ENCODE measurements around the gene SFMBT1.
"Not testable (repeated sequence)": the region's sequence is repeated elsewhere in the genome, so short reads cannot be mapped to it uniquely, and the experiment has no call there.

SFMBT1 gene

GRCh38 chr3:53056442-53056841, 10.6 kb upstream of the SFMBT1 start:
- Mint-ChIP-seq H3K4me3 (no peak overlapping the region), H3K36me3 (no peaks in the 10 kb centered on the region), H3K27ac (no peak overlapping the region), H3K4me1 (no peaks in the 10 kb centered on the region), H3K27me3 (no peaks in the 10 kb centered on the region), H3K9me3 (no peaks in the 10 kb centered on the region)
- no peak for ATAC-seq

- not testable (repeated sequence) for H3K4me3 Mint-ChIP-seq, H3K9me3 Mint-ChIP-seq, ATAC-seq, H3K36me3 Mint-ChIP-seq, H3K27ac Mint-ChIP-seq, H3K27me3 Mint-ChIP-seq, H3K4me1 Mint-ChIP-seq
These were observed 8.4 kb upstream of the SFMBT1 start for GRCh38 chr3:53054233-53054632.

- H3K9me3 Mint-ChIP-seq, result no peaks in the 10 kb centered on the region
- H3K4me3 Mint-ChIP-seq, result no peak overlapping the region
- no peak for ATAC-seq
- H3K36me3 Mint-ChIP-seq, result no peaks in the 10 kb centered on the region
- H3K27me3 Mint-ChIP-seq, result no peaks in the 10 kb centered on the region
- no peak overlapping the region for H3K27ac Mint-ChIP-seq
- peaks cover 7% of the 10 kb centered on the region for H3K4me1 Mint-ChIP-seq
These were observed 6.1 kb upstream of the SFMBT1 start for GRCh38 chr3:53051929-53052328.

GRCh38 chr3:53049987-53050386, 4.1 kb upstream of the SFMBT1 start:
- Mint-ChIP-seq H3K4me1 (peaks cover 10% of the 10 kb centered on the region), H3K4me3 (no peak overlapping the region), H3K27me3 (no peaks in the 10 kb centered on the region), H3K27ac (no peak overlapping the region), H3K9me3 (no peaks in the 10 kb centered on the region), H3K36me3 (no peaks in the 10 kb centered on the region)
- ATAC-seq, result no peak

GRCh38 chr3:53046171-53047170, 598 bp upstream of the SFMBT1 start:
- Mint-ChIP-seq H3K4me3 (peak overlapping the region; percentile 93), H3K27me3 (no peaks in the 10 kb centered on the region), H3K27ac (peak overlapping the region; percentile 92), H3K9me3 (no peaks in the 10 kb centered on the region), H3K4me1 (peaks cover 35% of the 10 kb centered on the region), H3K36me3 (no peaks in the 10 kb centered on the region)
- ATAC-seq, result peak; percentile 73

- ATAC-seq, result peak; percentile 78
- Mint-ChIP-seq H3K4me1 (peaks cover 44% of the 10 kb centered on the region), H3K9me3 (no peaks in the 10 kb centered on the region), H3K4me3 (peak overlapping the region; percentile 97), H3K27ac (peak overlapping the region; percentile 95), H3K36me3 (no peaks in the 10 kb centered on the region), H3K27me3 (no peaks in the 10 kb centered on the region)
These were observed 959 bp downstream of the SFMBT1 start for GRCh38 chr3:53044711-53045517.

- Mint-ChIP-seq H3K27me3 (no peaks in the 10 kb centered on the region), H3K36me3 (no peaks in the 10 kb centered on the region), H3K4me3 (peak overlapping the region; percentile 97), H3K4me1 (peaks cover 50% of the 10 kb centered on the region), H3K9me3 (no peaks in the 10 kb centered on the region), H3K27ac (peak overlapping the region; percentile 95)
- no peak for ATAC-seq
These were observed 1.5 kb downstream of the SFMBT1 start for GRCh38 chr3:53044371-53044710.

- ATAC-seq, result no peak
- no peaks in the 10 kb centered on the region for H3K9me3 Mint-ChIP-seq
- peak overlapping the region; percentile 95 for H3K27ac Mint-ChIP-seq
- peaks cover 56% of the 10 kb centered on the region for H3K4me1 Mint-ChIP-seq
- no peaks in the 10 kb centered on the region for H3K36me3 Mint-ChIP-seq
- H3K27me3 Mint-ChIP-seq, result no peaks in the 10 kb centered on the region
- no peak overlapping the region for H3K4me3 Mint-ChIP-seq
These were observed 2.1 kb downstream of the SFMBT1 start for GRCh38 chr3:53043738-53044137.

- peak overlapping the region; percentile 95 for H3K27ac Mint-ChIP-seq
- peaks cover 63% of the 10 kb centered on the region for H3K4me1 Mint-ChIP-seq
- H3K36me3 Mint-ChIP-seq, result no peaks in the 10 kb centered on the region
- ATAC-seq, result no peak
- H3K4me3 Mint-ChIP-seq, result no peak overlapping the region
- no peaks in the 10 kb centered on the region for H3K27me3 Mint-ChIP-seq
- no peaks in the 10 kb centered on the region for H3K9me3 Mint-ChIP-seq
These were observed 3.2 kb downstream of the SFMBT1 start for GRCh38 chr3:53042651-53043050.

GRCh38 chr3:53040351-53040820, 5.5 kb downstream of the SFMBT1 start:
- no peak overlapping the region for H3K4me3 Mint-ChIP-seq

GRCh38 chr3:53039376-53039752, 6.5 kb downstream of the SFMBT1 start:
- ATAC-seq, result no peak
- Mint-ChIP-seq H3K27ac (no peak overlapping the region), H3K27me3 (no peaks in the 10 kb centered on the region), H3K4me1 (peaks cover 62% of the 10 kb centered on the region), H3K9me3 (no peaks in the 10 kb centered on the region), H3K4me3 (no peak overlapping the region), H3K36me3 (no peaks in the 10 kb centered on the region)

More at GRCh38 chr3:53040351-53040820, 5.5 kb downstream of the SFMBT1 start:
- ATAC-seq, result no peak
- H3K36me3 Mint-ChIP-seq, result no peaks in the 10 kb centered on the region
- H3K27ac Mint-ChIP-seq, result peak overlapping the region; percentile 33
- no peaks in the 10 kb centered on the region for H3K27me3 Mint-ChIP-seq
- H3K4me1 Mint-ChIP-seq, result peaks cover 67% of the 10 kb centered on the region
- no peaks in the 10 kb centered on the region for H3K9me3 Mint-ChIP-seq

GRCh38 chr3:53038679-53039375, 7.0 kb downstream of the SFMBT1 start:
- Mint-ChIP-seq H3K36me3 (no peaks in the 10 kb centered on the region), H3K4me3 (no peak overlapping the region), H3K4me1 (peaks cover 58% of the 10 kb centered on the region), H3K9me3 (no peaks in the 10 kb centered on the region), H3K27ac (no peak overlapping the region), H3K27me3 (no peaks in the 10 kb centered on the region)
- ATAC-seq, result no peak

GRCh38 chr3:53035825-53036619, 9.9 kb downstream of the SFMBT1 start:
- no peaks in the 10 kb centered on the region for H3K9me3 Mint-ChIP-seq
- no peak for ATAC-seq
- no peak overlapping the region for H3K27ac Mint-ChIP-seq
- peaks cover 46% of the 10 kb centered on the region for H3K4me1 Mint-ChIP-seq
- H3K4me3 Mint-ChIP-seq, result no peak overlapping the region
- H3K36me3 Mint-ChIP-seq, result no peaks in the 10 kb centered on the region
- no peaks in the 10 kb centered on the region for H3K27me3 Mint-ChIP-seq

- H3K4me1 Mint-ChIP-seq, result peaks cover 43% of the 10 kb centered on the region
- not testable (repeated sequence) for H3K4me3 Mint-ChIP-seq, ATAC-seq, H3K27me3 Mint-ChIP-seq, H3K27ac Mint-ChIP-seq, H3K9me3 Mint-ChIP-seq, H3K36me3 Mint-ChIP-seq
These were observed 10.9 kb downstream of the SFMBT1 start for GRCh38 chr3:53035018-53035417.

All from stimulated activated memory B cell treated with anti-CD40 and anti-IgM and Interleukin-4, amounts not matched to agents 10 μg/mL and 1 μg/mL and 100 μg/mL, for 72 hours (primary cell).